Endothelial cell of umbilical vein (primary cell): ENCODE measurements around the gene DLX1. TPM values are rescaled to one million over a fixed set of nuclear protein-coding genes. Genes with fewer than 3 reads are reported as not detected.

ENCODE experiments used
- BruUV-seq: library from RNA; stranded (reverse); fragments of 400-500 nt; replicated peaks from 2 replicates; lab custom pipeline; 2021; lab: Mats Ljungman, UMichigan
- CTCF ChIA-PET: fragments of 300-600, 350-600 bp; sonication (Branson Sonifier 250); formaldehyde crosslinking; loops from one replicate; lab custom pipeline; 2021; ENCODE audit warnings: antibody characterized with exemption, inconsistent platforms; lab: Charles Lee
- POLR2A ChIA-PET: fragments of 300-600, 350-600 bp; sonication (Branson Sonifier 250); formaldehyde crosslinking; loops from one replicate; lab custom pipeline; 2021; ENCODE audit warnings: antibody characterized with exemption, inconsistent platforms; lab: Charles Lee
- DNase-seq: peaks from one replicate; pipeline ENCODE4 v3.0.0-alpha.2; 2011; ENCODE audit warnings: low read depth, low spot score
- FAIRE-seq: peaks from 2 replicates; lab custom pipeline; 2011; peaks lifted over from hg19 to GRCh38; lab: Jason Lieb, UNC
- H2AFZ ChIP-seq: 2 replicates; pipeline ENCODE4 v1.6.0; 2012; ENCODE audit warnings: low read depth, low read length, control low read depth, inconsistent platforms
- H3K27ac ChIP-seq: 2 replicates; pipeline ENCODE4 v1.5.1; 2011; ENCODE audit warnings: low read depth, mild to moderate bottlenecking, control low read depth, low read length, moderate library complexity; ENCODE audit not compliant: insufficient read depth
- H3K27me3 ChIP-seq, 2 experiments: 2 replicates each; pipeline versions ENCODE4 v1.6.0 to v1.6.1; 2011; ENCODE audit warnings: low read length in 2 of 2, mixed read lengths in 1 of 2; ENCODE audit not compliant: control insufficient read depth in 2 of 2, insufficient read depth in 2 of 2
- H3K36me3 ChIP-seq, 2 experiments: 2 replicates in 1 of 2; 3 replicates in 1 of 2; pipeline ENCODE4 v1.5.1; 2011; ENCODE audit warnings: low read length in 2 of 2, mild to moderate bottlenecking in 1 of 2, moderate library complexity in 1 of 2; ENCODE audit not compliant: control insufficient read depth in 2 of 2, insufficient read depth in 2 of 2; ENCODE audit errors: extremely low read depth in 1 of 2
- H3K4me1 ChIP-seq: 3 replicates; pipeline ENCODE4 v1.5.1; 2011; ENCODE audit warnings: mild to moderate bottlenecking, low read length; ENCODE audit not compliant: control insufficient read depth, insufficient read depth; ENCODE audit errors: extremely low read depth
- H3K4me2 ChIP-seq: 2 replicates; pipeline ENCODE4 v1.6.1; 2011; ENCODE audit warnings: low read length, control low read depth, mixed read lengths; ENCODE audit not compliant: insufficient read depth
- H3K4me3 ChIP-seq, 3 experiments: fragments of 200-600 bp in 1 of 3; sonication (generic), shearing (Covaris generic) in 1 of 3; replicated peaks in 1 of 3; 2 replicates each; pipeline ENCODE4 v1.5.1; 2011 to 2016; ENCODE audit warnings: control low read depth in 3 of 3, low read length in 3 of 3, mild to moderate bottlenecking in 2 of 3, inconsistent platforms in 1 of 3, low read depth in 1 of 3, moderate library complexity in 1 of 3; ENCODE audit not compliant: insufficient read depth in 1 of 3
- H3K79me2 ChIP-seq: 2 replicates; pipeline ENCODE4 v1.6.0; 2012; ENCODE audit warnings: low read length, inconsistent platforms; ENCODE audit not compliant: control insufficient read depth, insufficient read depth
- H3K9ac ChIP-seq: replicated peaks from 2 replicates; pipeline ENCODE3; 2011; ENCODE audit warnings: low read length, control low read depth; ENCODE audit not compliant: insufficient read depth; ENCODE audit errors: extremely low read depth
- H3K9me1 ChIP-seq: replicated peaks from 3 replicates; pipeline ENCODE4 v1.6.0; 2011; ENCODE audit warnings: mild to moderate bottlenecking, low read length; ENCODE audit not compliant: control insufficient read depth, insufficient read depth; ENCODE audit errors: extremely low read depth
- H3K9me3 ChIP-seq: replicated peaks from 2 replicates; pipeline ENCODE4 v1.5.1; 2012; ENCODE audit warnings: low read length, inconsistent platforms; ENCODE audit not compliant: control insufficient read depth, insufficient read depth
- H4K20me1 ChIP-seq: replicated peaks from 2 replicates; pipeline ENCODE3; 2011; ENCODE audit warnings: mild to moderate bottlenecking, low read length; ENCODE audit not compliant: control insufficient read depth, insufficient read depth; ENCODE audit errors: extremely low read depth
- CTCF ChIP-seq, 2 donors: IDR thresholded peaks; 1 replicate in 1 of 2; 2 replicates in 1 of 2; pipeline ENCODE4 v1.5.1; 2011; ENCODE audit warnings: low read length in 2 of 2, mild to moderate bottlenecking in 2 of 2, moderate library complexity in 2 of 2, control low read depth in 1 of 2, inconsistent platforms in 1 of 2, low read depth in 1 of 2; ENCODE audit not compliant: insufficient read depth in 1 of 2; ENCODE audit errors: extremely low read depth in 1 of 2
- EZH2 ChIP-seq: IDR thresholded peaks from 2 replicates; pipeline ENCODE4 v1.6.1; 2012; ENCODE audit warnings: borderline replicate concordance, low read depth, mild to moderate bottlenecking, moderate library complexity, low read length, inconsistent platforms; ENCODE audit not compliant: severe bottlenecking
- FOS ChIP-seq: IDR thresholded peaks from 2 replicates; pipeline ENCODE4 v1.6.1; 2011; ENCODE audit warnings: mild to moderate bottlenecking, low read length, moderate library complexity, borderline replicate concordance; ENCODE audit not compliant: insufficient read depth
- GATA2 ChIP-seq: IDR thresholded peaks from 2 replicates; pipeline ENCODE4 v1.7.0; 2011; ENCODE audit warnings: low read depth, mild to moderate bottlenecking, moderate library complexity, mixed read lengths, low read length; ENCODE audit not compliant: insufficient read length, insufficient read depth
- JUN ChIP-seq: IDR thresholded peaks from 2 replicates; pipeline ENCODE4 v1.6.1; 2011; ENCODE audit warnings: borderline replicate concordance, low read depth; ENCODE audit not compliant: insufficient read length, insufficient read depth
- MAX ChIP-seq: IDR thresholded peaks from 2 replicates; pipeline ENCODE4 v1.6.1; 2011; ENCODE audit not compliant: insufficient read depth, insufficient read length
- MYC ChIP-seq: IDR thresholded peaks from one replicate; pipeline ENCODE4 v1.6.1; 2011; ENCODE audit warnings: mild to moderate bottlenecking, low read depth, low read length
- POLR2A ChIP-seq: IDR thresholded peaks from 2 replicates; pipeline ENCODE4 v1.6.1; 2012; ENCODE audit warnings: low read depth, mild to moderate bottlenecking, control low read depth, low read length
- POLR2AphosphoS5 ChIP-seq: IDR thresholded peaks from 2 replicates; pipeline ENCODE4 v1.6.1; 2012; ENCODE audit warnings: low read depth, mild to moderate bottlenecking, control low read depth, low read length, moderate library complexity; ENCODE audit not compliant: insufficient read depth
- dilution Hi-C: fragments of 300-500 bp; cut with MboI; formaldehyde crosslinking; loops from one replicate; pipeline ENCODE4 v1.15.0; 2019; ENCODE audit warnings: low sequenced_read_pairs; ENCODE audit not compliant: extremely low pct_ligation_motif_present
- intact Hi-C: fragments of 100-400 bp; cut with micrococcal nuclease; formaldehyde crosslinking; loops from one replicate; pipeline ENCODE4 v1.10.0; 2022
- polyA plus RNA-seq, 4 experiments: library from polyadenylated mRNA; depleted of rRNA in 3 of 4; stranded (reverse) in 3 of 4; unstranded in 1 of 4; fragments of >200 nt; gene quantifications; 2 replicates each; pipeline versions ENCODE4 v1.2.1 to v1.2.3, GENCODE V29; 2011 to 2012; ENCODE audit warnings: missing spikeins in 1 of 4
- total RNA-seq: library from RNA; stranded (reverse); gene quantifications from 2 replicates; pipeline ENCODE4 v1.2.3, GENCODE V29; 2021

The DLX1 gene
- total and polyA plus RNA-seq, 2 donors (not counting 3 experiments of a cell fraction or from before 2014, with no cell fraction given): 0.12 TPM; not detected in 1

- no peak overlapping the region for H3K9ac ChIP-seq
- ChIA-PET POLR2A (no interaction called here), CTCF (interaction anchor here (2.1 kb wide), 1 partner anchor 9 kb away, joined by 5 read pairs; no protein-coding TSS in a partner anchor)
- intact Hi-C loops: no loop called here
- H3K79me2 ChIP-seq: no peaks in the 10 kb centered on the region
- no peak overlapping the region for H2AFZ ChIP-seq
- no TSS peak for BruUV-seq
- no peak overlapping the region for H3K4me3 ChIP-seq
- TF ChIP-seq FOS (no peak), JUN (no peak), GATA2 (no peak), CTCF (IDR thresholded peaks at IDR 0.05; ENCODE audit: extremely low read depth in 1 of 2, insufficient read depth in 1 of 2, low read depth in 1 of 2, low read length in 2 of 2) (no peak), MAX (no peak), EZH2 (no peak), POLR2AphosphoS5 (no peak), MYC (no peak), POLR2A (no peak)
- H4K20me1 ChIP-seq: no peaks in the 10 kb centered on the region
- no peaks in the 10 kb centered on the region for H3K27me3 ChIP-seq
- H3K4me1 ChIP-seq: no peaks in the 10 kb centered on the region
- H3K9me3 ChIP-seq: no peaks in the 10 kb centered on the region
- dilution Hi-C loops: no loop called here
- no peaks in the 10 kb centered on the region for H3K9me1 ChIP-seq
- H3K4me2 ChIP-seq: no peak overlapping the region
- H3K36me3 ChIP-seq: no peaks in the 10 kb centered on the region
- FAIRE-seq (no peak), DNase-seq (no peak)
- H3K27ac ChIP-seq: no peak overlapping the region
These were observed 12.6 kb upstream of the DLX1 start for GRCh38 chr2:172072706-172073105.
